OCI-LY7 (cell line): ENCODE data around the gene KCMF1. TPM values are rescaled to one million over a fixed set of nuclear protein-coding genes. Genes with fewer than 3 reads are reported as not detected.

ENCODE experiments used
- BruUV-seq: library from RNA; stranded (reverse); fragments of 400-500 nt; replicated peaks from 2 replicates; lab custom pipeline; 2021; lab: Mats Ljungman, UMichigan
- CTCF ChIA-PET: fragments of 300-600 bp; sonication (Branson Sonifier 250); formaldehyde crosslinking; loops from one replicate; lab custom pipeline; 2022; ENCODE audit warnings: antibody characterized with exemption; ENCODE audit not compliant: unreplicated experiment; lab: Charles Lee
- POLR2A ChIA-PET: fragments of 300-600 bp; sonication (Branson Sonifier 250); formaldehyde crosslinking; loops from one replicate; lab custom pipeline; 2022; ENCODE audit warnings: antibody characterized with exemption; lab: Charles Lee
- DNase-seq: peaks from one replicate; pipeline ENCODE4 v3.0.0-alpha.2; 2015; ENCODE audit warnings: low spot score
- H2AFZ ChIP-seq: fragments of 200-600 bp; sonication (generic), shearing (Covaris generic); 2 replicates; pipeline ENCODE4 v1.6.1; 2014; ENCODE audit warnings: mild to moderate bottlenecking, antibody characterized with exemption, low read length, moderate library complexity
- H3K27ac ChIP-seq: fragments of 200-600 bp; sonication (generic); 2 replicates; pipeline ENCODE4 v1.5.1; 2014; ENCODE audit warnings: mixed run types, low read depth, mild to moderate bottlenecking, moderate library complexity, low read length, inconsistent platforms; ENCODE audit not compliant: poor library complexity, severe bottlenecking
- H3K36me3 ChIP-seq: fragments of 200-600 bp; sonication (generic); 2 replicates; pipeline ENCODE4 v1.6.1; 2014; ENCODE audit warnings: mild to moderate bottlenecking, antibody characterized with exemption, low read length, moderate library complexity, mixed read lengths; ENCODE audit not compliant: insufficient read depth
- H3K4me1 ChIP-seq: fragments of 200-600 bp; sonication (generic); 2 replicates; pipeline ENCODE4 v1.5.1; 2014; ENCODE audit warnings: mild to moderate bottlenecking, low read length; ENCODE audit not compliant: insufficient read depth, poor library complexity, severe bottlenecking
- H3K4me2 ChIP-seq: fragments of 200-600 bp; sonication (generic); 2 replicates; pipeline ENCODE4 v1.6.1; 2014; ENCODE audit warnings: mild to moderate bottlenecking, low read length
- H3K4me3 ChIP-seq: fragments of 200-600 bp; sonication (generic); 2 replicates; pipeline ENCODE4 v1.5.1; 2014; ENCODE audit warnings: mild to moderate bottlenecking, low read depth, low read length; ENCODE audit not compliant: poor library complexity, severe bottlenecking
- H3K79me2 ChIP-seq: fragments of 200-600 bp; sonication (generic); 2 replicates; pipeline ENCODE4 v1.6.1; 2016; ENCODE audit warnings: low read depth, mild to moderate bottlenecking, low read length, moderate library complexity, mixed read lengths; ENCODE audit not compliant: insufficient read depth
- H3K9me2 ChIP-seq: fragments of 200-600 bp; sonication (generic); 2 replicates; pipeline ENCODE4 v1.6.1; 2016; ENCODE audit warnings: mild to moderate bottlenecking, low read length, mixed read lengths; ENCODE audit not compliant: insufficient read depth
- H3K9me3 ChIP-seq: fragments of 200-600 bp; sonication (generic); 2 replicates; pipeline ENCODE4 v1.6.1; 2014; ENCODE audit warnings: mild to moderate bottlenecking, mixed run types, low read length, mixed read lengths
- H4K20me1 ChIP-seq: fragments of 200-600 bp; sonication (generic); 2 replicates; pipeline ENCODE4 v1.6.1; 2014; ENCODE audit warnings: mild to moderate bottlenecking, antibody characterized with exemption, low read length, moderate library complexity, mixed read lengths; ENCODE audit not compliant: insufficient read depth
- EZH2phosphoT487 ChIP-seq: fragments of 200-600 bp; sonication (generic); IDR thresholded peaks from 2 replicates; pipeline ENCODE4 v1.6.1; 2018; ENCODE audit warnings: low read depth, borderline replicate concordance, mild to moderate bottlenecking, mixed run types, antibody characterized with exemption, low read length, moderate library complexity, mixed read lengths
- intact Hi-C: fragments of 100-400 bp; cut with micrococcal nuclease; formaldehyde crosslinking; loops from one replicate; pipeline ENCODE4 v1.10.0; 2022; ENCODE audit not compliant: unreplicated experiment
- total RNA-seq, 2 experiments: library from RNA; depleted of rRNA in 1 of 2; stranded (reverse); fragments of >200 nt in 1 of 2; shearing (Covaris generic) in 1 of 2; gene quantifications; 2 replicates each; pipeline ENCODE4 v1.2.3, GENCODE V29; 2014 to 2022
- TF ChIP-seq, protein P1 (sequence below): fragments of 200-600 bp; sonication (generic); conservative IDR thresholded peaks from 2 replicates; pipeline ENCODE4 v1.5.1; 2014; ENCODE audit warnings: mild to moderate bottlenecking, antibody characterized with exemption, low read length, moderate library complexity, mixed read lengths

KCMF1 gene
- total RNA-seq, 2 experiments from 2014 or later = 42.2 to 95.1 TPM

DNA sequence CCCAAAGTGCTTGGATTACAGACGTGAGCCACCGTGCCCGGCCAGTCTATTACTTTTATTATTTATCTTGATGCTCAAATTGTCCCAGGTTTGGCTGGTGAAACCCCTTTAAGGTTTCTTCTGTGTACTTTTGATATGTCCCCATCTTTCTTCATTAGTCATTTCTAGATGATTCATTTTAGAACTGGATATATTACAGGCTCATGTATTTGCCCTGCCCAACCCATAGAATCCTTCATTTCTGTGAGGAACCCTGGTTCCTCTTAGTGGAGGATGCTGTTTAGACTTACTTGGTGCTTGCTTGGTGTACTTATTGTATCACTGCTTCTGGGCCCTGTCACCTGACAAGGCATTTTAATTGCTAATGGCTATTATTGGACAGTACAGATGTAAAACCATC, 40.1 kb downstream of the KCMF1 start:
- intact Hi-C loops = loop anchor here (5.0 kb wide), 1 partner anchor 194 kb away; no protein-coding TSS in a partner anchor
- TF ChIP-seq, protein P1, sequence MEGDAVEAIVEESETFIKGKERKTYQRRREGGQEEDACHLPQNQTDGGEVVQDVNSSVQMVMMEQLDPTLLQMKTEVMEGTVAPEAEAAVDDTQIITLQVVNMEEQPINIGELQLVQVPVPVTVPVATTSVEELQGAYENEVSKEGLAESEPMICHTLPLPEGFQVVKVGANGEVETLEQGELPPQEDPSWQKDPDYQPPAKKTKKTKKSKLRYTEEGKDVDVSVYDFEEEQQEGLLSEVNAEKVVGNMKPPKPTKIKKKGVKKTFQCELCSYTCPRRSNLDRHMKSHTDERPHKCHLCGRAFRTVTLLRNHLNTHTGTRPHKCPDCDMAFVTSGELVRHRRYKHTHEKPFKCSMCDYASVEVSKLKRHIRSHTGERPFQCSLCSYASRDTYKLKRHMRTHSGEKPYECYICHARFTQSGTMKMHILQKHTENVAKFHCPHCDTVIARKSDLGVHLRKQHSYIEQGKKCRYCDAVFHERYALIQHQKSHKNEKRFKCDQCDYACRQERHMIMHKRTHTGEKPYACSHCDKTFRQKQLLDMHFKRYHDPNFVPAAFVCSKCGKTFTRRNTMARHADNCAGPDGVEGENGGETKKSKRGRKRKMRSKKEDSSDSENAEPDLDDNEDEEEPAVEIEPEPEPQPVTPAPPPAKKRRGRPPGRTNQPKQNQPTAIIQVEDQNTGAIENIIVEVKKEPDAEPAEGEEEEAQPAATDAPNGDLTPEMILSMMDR = no peak
- TF ChIP-seq EZH2phosphoT487 = no peak
- Histone ChIP-seq H3K36me3 (peaks cover 50% of the 10 kb centered on the region), H3K4me3 (no peak overlapping the region), H4K20me1 (peaks cover 18% of the 10 kb centered on the region; the same call in 1 of the 2 replicates), H3K79me2 (peaks cover 97% of the 10 kb centered on the region), H2AFZ (no peak overlapping the region), H3K4me2 (no peak overlapping the region), H3K9me3 (no peaks in the 10 kb centered on the region), H3K9me2 (no peaks in the 10 kb centered on the region), H3K4me1 (peaks cover 28% of the 10 kb centered on the region), H3K27ac (no peak overlapping the region)
- ChIA-PET CTCF (no interaction called here), POLR2A (interaction anchor here (0.6 kb wide), 3 partner anchors 11 to 22 kb away, joined by 3 to 4 read pairs (median 4); no protein-coding TSS in a partner anchor)
- BruUV-seq = no TSS peak
- DNase-seq = no peak

DNA sequence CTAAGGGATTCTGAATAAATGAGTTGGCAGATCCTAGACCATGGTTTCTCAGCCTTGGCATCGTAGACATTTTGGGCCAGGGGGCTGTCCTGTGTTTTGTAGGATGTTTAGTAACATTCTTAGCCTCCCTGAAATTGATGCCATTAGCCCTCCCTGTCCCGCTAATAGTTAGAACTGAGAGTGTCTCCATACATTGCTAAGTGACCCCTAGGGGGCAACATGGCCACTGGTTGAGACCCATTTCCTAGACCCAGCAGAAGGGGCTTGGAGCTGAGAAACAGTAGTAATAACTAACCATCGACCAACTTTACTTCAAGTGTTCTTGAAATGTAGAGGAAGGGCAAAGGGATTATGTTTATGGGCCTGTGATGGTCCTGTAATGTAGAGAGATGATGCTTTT, 40.8 kb downstream of the KCMF1 start:
- no TSS peak for BruUV-seq
- H3K4me1 ChIP-seq = peaks cover 28% of the 10 kb centered on the region
- no peak overlapping the region for H3K27ac ChIP-seq
- peaks cover 50% of the 10 kb centered on the region for H3K36me3 ChIP-seq
- no peaks in the 10 kb centered on the region for H3K9me2 ChIP-seq
- peak; percentile 14 for DNase-seq
- CTCF ChIA-PET = no interaction called here
- no peaks in the 10 kb centered on the region for H3K9me3 ChIP-seq
- H3K4me3 ChIP-seq = no peak overlapping the region
- POLR2A ChIA-PET = interaction anchor here (0.6 to 0.9 kb wide), 2 partner anchors 14 to 36 kb away, joined by 3 to 4 read pairs; no protein-coding TSS in a partner anchor
- intact Hi-C loops = loop anchor here (5.0 kb wide), 1 partner anchor 194 kb away; no protein-coding TSS in a partner anchor
- H4K20me1 ChIP-seq = peaks cover 18% of the 10 kb centered on the region; the same call in 1 of the 2 replicates
- H3K79me2 ChIP-seq = peaks cover 97% of the 10 kb centered on the region
- no peak overlapping the region for H3K4me2 ChIP-seq
- no peak for TF ChIP-seq EZH2phosphoT487
- TF ChIP-seq, protein P1 = peak; percentile 70
- H2AFZ ChIP-seq = no peak overlapping the region

DNA sequence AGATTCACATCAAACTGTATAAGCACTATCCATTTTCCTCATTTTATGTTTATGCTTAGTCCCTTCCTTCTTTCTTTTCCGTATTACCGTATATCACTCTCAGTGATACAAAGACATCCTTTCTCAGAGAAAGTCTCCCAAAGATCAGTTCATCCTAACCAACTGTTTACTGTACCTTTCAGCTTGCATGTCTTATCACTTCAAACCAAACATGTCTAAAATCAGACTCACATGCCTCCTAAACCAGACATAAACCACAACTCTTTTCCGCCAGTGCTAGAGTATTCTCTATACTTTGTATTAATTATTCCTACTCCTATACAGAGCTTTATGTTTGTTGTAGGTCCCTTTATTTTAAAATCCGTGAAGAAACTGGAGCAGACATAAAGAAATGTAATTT, 41.5 kb downstream of the KCMF1 start:
- Histone ChIP-seq H3K9me3 (no peaks in the 10 kb centered on the region), H2AFZ (no peak overlapping the region), H3K4me2 (no peak overlapping the region), H3K27ac (no peak overlapping the region), H3K4me3 (no peak overlapping the region), H3K79me2 (peaks cover 95% of the 10 kb centered on the region), H3K4me1 (peaks cover 28% of the 10 kb centered on the region), H4K20me1 (peaks cover 21% of the 10 kb centered on the region), H3K9me2 (no peaks in the 10 kb centered on the region), H3K36me3 (peaks cover 45% of the 10 kb centered on the region)
- ChIA-PET CTCF (no interaction called here), POLR2A (interaction anchor here (0.7 to 0.9 kb wide), 2 partner anchors 10 to 37 kb away, joined by 3 read pairs; no protein-coding TSS in a partner anchor)
- intact Hi-C loops = loop anchor here (5.0 kb wide), 1 partner anchor 195 kb away; no protein-coding TSS in a partner anchor
- TF ChIP-seq, protein P1 = no peak
- no peak for TF ChIP-seq EZH2phosphoT487
- BruUV-seq = no TSS peak
- DNase-seq = no peak
